ENCODE results near the gene CNOT11.

- TF ChIP-seq CTCF (conservative IDR thresholded peaks at IDR 0.05 in 1 of 2, IDR thresholded peaks at IDR 0.05 in 1 of 2; ENCODE audit: low read depth in 1 of 2, low read length in 2 of 2) (no peak), EZH2 (IDR thresholded peaks at IDR 0.05; ENCODE audit: low read length, missing control alignments) (no peak)
These were observed 6.1 kb downstream of the CNOT11 start for GRCh38 chr2:101258804-101259203.
